ENCODE data around the gene PTPN14.

The PTPN14 gene

DNA sequence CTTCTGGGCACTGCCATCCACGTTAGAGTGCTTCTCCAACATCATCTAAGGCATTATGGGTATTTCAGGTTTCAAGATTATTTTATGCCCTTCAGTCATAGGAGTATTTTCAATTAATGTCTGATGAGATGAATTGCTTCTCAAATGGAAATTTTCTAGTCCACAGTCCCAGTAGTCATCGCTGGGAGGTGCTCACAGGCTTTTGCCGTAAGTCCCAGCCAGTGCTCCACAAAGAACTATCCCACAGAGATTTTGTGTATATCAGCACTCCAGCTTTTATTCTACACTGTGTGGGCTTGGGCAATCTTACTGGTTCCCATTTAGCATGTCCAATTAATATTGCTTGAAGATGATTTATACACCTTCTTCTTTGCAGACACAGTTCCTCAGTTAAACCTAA, 209.5 kb downstream of the PTPN14 start:
- TF ChIP-seq GATA1 (IDR thresholded peaks at IDR 0.05; ENCODE audit: low read depth, low read length), result no peak
- DNase-seq, result peak in 1 of 2 experiments; percentile 2

DNA sequence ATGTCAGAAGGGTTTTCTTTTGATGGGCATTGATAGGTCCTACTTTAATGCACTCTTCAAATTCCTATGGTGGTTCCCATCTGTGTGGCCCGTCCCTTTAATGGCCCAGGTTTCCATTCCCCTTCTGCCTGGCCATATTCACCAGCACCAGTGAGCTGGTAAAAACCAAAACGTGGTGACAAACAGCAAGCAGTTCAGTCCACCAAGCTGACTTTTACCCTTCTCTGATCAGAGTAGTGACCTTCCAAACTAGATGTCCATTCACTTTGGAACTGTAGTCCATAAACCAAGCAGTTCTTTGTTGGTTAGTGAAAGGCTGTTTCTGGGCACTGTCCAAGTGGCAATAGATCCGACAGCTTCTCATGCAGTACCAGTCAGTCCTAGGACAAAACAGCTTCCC, 209.9 kb downstream of the PTPN14 start:
- DNase-seq, result no peak
- TF ChIP-seq GATA1 (IDR thresholded peaks at IDR 0.05; ENCODE audit: low read depth, low read length), result no peak
- TF ChIP-seq POLR2A (IDR thresholded peaks at IDR 0.05; ENCODE audit: low read length), result no peak

DNA sequence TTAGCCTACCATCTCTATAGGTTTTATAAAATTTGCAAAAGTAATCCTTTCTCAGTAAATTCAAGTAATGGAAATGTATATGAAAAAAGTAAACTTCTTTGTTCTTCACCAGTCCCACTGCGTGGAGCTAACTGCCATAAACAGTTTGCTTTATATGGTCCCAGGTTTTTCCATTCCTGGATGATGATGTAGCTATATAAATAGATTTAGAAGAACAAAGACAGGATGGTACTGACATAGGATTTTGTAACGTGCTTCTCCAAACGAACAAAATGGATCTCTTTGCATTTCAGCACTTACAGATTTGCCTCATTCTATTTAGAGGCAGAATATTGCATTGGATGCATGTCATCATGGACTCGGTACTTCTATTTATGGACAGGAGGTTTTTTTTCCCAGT, 213.2 kb downstream of the PTPN14 start:
- no peak for DNase-seq
- no peak for TF ChIP-seq GATA1 (IDR thresholded peaks at IDR 0.05; ENCODE audit: low read depth, low read length)
- TF ChIP-seq POLR2A (IDR thresholded peaks at IDR 0.05; ENCODE audit: low read length), result no peak

GRCh38 chr1:214337511-214337910, 213.9 kb downstream of the PTPN14 start:
- DNase-seq, result no peak
- TF ChIP-seq POLR2A (IDR thresholded peaks at IDR 0.05; ENCODE audit: low read length) (no peak), GATA1 (IDR thresholded peaks at IDR 0.05; ENCODE audit: low read depth, low read length) (no peak)

GRCh38 chr1:214337015-214337414, 214.4 kb downstream of the PTPN14 start:
- no peak for DNase-seq

GRCh38 chr1:214335567-214335966, 215.8 kb downstream of the PTPN14 start:
- no peak for DNase-seq
- TF ChIP-seq POLR2A (IDR thresholded peaks at IDR 0.05; ENCODE audit: low read length) (no peak), GATA1 (IDR thresholded peaks at IDR 0.05; ENCODE audit: low read depth, low read length) (no peak)

More at GRCh38 chr1:214337015-214337414, 214.4 kb downstream of the PTPN14 start:
- TF ChIP-seq POLR2A (IDR thresholded peaks at IDR 0.05; ENCODE audit: low read length) (no peak), GATA1 (IDR thresholded peaks at IDR 0.05; ENCODE audit: low read depth, low read length) (no peak)

DNA sequence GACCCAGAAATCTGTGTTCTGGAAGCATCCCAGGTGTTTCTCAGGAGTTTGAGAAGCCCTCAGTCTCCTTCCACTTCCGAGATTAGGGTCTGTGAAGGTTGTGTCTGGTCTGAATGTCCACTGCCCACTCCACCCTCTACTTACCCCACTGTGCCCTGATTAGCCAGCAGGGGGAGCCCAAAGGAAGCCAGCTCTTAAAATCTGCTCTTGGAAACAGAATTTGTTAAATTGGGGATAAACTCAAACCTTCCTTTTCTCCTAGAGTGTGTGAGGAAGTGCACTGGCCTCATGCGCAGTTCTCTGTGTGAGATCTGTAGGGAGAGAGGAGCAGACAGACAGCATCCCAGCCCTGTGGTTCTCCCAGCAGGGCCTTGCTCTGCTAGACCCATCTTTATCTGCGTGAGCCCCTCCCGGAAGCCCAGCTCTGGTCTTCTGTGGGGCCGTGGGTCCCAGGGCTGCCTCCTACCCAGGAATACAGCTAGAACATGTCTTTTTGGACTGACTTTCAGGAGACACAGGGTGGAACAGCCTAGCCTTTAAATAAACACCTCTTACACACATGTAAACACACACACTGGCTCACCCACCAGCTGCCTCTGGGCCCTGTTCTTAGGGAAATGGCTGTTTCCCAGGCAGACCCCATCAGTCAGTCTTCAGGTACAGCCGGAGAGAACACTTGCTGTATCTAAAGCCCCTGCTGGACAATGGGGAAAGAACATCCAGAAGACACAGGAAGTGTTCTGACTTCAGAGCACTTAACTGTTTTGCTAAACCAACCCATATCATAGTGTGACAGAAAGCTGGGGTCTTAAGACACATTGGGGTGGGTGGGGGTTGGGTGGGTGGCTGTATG, 218.2 kb downstream of the PTPN14 start:
- peak; percentile 32 to 63 for DNase-seq
- TF ChIP-seq POLR2A (IDR thresholded peaks at IDR 0.05; ENCODE audit: low read length) (no peak), GATA1 (IDR thresholded peaks at IDR 0.05; ENCODE audit: low read depth, low read length) (no peak)

DNA sequence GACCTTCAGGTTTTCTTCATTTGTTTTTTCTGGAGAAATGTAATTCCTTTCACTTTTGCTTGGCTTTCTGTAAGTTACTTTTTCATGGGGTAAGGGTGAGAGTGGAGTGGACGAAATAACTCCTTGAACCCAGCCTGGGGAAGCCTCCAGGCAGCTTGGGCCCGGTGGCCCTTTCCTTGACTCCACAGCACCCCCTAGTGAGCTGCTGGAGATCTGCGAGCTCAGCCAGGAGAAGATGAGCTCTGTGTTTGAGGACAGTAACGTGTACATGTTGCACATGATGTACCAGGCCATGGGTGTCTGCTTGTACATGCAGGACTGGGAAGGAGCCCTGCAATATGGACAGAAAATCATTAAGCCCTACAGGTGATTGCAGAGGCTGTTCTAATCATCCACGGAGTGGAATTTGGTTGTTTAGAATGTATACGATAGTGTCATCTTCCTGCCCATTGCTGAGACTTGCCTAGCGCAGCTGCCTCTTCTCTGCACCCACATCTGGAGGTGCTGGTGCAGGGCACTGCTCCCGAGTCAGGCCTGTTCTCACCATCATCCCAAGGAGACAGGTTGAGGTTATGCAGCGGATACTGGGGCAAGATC, 219.5 kb downstream of the PTPN14 start:
- TF ChIP-seq POLR2A (IDR thresholded peaks at IDR 0.05; ENCODE audit: low read length), result no peak
- TF ChIP-seq GATA1 (IDR thresholded peaks at IDR 0.05; ENCODE audit: low read depth, low read length), result no peak
- DNase-seq, result peak; percentile 52 to 68

DNA sequence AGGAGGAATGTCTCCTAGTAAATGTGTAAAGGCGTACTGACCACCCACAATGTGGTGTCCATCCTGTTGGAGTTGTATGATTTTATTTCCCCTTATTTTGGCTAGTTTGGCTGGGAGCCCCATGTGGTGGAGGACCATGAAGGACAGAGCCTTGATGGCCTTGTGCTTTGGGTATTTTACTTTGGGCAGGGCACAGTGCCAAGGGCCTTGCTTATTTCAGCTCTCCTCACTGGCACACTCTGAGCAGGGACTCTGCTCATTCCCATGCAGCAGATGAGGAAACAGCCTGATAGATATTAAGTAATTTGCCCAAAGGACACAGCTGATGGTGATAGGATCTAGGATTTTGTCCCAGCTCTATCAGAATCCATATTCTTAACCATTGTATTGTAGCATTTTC, 220.2 kb downstream of the PTPN14 start:
- no peak for DNase-seq
- no peak for TF ChIP-seq POLR2A (IDR thresholded peaks at IDR 0.05; ENCODE audit: low read length)
- TF ChIP-seq GATA1 (IDR thresholded peaks at IDR 0.05; ENCODE audit: low read depth, low read length), result no peak

DNA sequence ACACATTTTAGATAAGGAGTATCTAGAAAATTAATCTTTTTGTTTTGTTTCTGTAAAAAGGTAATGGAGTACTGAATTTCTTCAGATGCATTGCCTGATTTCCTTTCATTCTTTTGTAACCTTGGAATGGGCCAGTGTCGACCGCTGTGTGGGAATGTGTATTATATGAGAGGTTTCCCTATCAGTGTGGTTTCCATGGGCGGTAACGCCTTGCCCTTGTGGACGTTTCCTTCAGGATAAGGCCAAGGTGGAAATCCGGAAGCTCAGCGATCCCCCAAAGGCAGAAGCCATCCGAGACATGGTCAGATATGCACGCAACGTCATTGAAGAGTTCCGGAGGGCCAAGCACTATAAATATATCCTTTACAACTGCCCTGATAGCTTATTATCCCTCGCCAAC, 220.7 kb downstream of the PTPN14 start:
- TF ChIP-seq GATA1 (IDR thresholded peaks at IDR 0.05; ENCODE audit: low read depth, low read length) (no peak), POLR2A (IDR thresholded peaks at IDR 0.05; ENCODE audit: low read length) (no peak)
- no peak for DNase-seq

GRCh38 chr1:214330222-214330621, 221.2 kb downstream of the PTPN14 start:
- TF ChIP-seq GATA1 (IDR thresholded peaks at IDR 0.05; ENCODE audit: low read depth, low read length) (no peak), POLR2A (IDR thresholded peaks at IDR 0.05; ENCODE audit: low read length) (no peak)
- no peak for DNase-seq

DNA sequence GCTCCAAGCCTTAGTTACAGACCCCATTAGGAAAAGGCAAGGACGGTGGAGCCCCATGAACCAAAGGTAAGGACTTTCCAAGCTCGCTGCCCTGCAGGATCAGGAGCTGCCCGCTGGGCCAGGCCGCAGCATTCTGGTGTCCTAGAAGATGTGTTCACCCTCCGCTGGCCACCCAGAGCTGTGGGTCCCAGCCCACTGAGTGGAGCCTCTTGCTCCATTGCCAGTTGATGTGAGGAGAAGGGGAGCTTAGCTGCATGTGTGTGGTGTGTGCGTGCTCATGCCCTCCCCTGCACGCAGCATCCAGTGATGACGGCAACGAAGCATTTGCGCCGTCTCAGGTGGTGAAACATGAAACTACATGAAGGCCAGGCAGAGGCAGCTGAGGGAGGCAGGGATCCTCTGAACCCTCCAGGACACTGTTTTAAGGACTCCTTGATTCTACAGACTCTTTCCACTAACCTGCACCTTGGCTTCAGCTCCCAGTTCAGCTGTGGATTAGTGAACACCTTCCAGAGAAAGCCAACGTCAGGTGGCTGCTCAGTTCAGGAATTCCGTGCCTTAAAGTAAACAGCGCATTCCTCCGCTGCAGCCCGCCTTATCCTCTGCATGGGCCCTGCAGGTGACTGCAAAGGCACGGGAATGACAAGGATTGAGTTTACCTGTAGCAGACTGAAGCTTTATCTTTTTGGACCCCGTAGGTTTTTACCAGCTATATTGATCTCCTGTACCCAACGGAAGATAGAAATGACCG, 221.8 kb downstream of the PTPN14 start:
- no peak for DNase-seq
- TF ChIP-seq POLR2A (IDR thresholded peaks at IDR 0.05; ENCODE audit: low read length), result no peak
- TF ChIP-seq GATA1 (IDR thresholded peaks at IDR 0.05; ENCODE audit: low read depth, low read length), result no peak

DNA sequence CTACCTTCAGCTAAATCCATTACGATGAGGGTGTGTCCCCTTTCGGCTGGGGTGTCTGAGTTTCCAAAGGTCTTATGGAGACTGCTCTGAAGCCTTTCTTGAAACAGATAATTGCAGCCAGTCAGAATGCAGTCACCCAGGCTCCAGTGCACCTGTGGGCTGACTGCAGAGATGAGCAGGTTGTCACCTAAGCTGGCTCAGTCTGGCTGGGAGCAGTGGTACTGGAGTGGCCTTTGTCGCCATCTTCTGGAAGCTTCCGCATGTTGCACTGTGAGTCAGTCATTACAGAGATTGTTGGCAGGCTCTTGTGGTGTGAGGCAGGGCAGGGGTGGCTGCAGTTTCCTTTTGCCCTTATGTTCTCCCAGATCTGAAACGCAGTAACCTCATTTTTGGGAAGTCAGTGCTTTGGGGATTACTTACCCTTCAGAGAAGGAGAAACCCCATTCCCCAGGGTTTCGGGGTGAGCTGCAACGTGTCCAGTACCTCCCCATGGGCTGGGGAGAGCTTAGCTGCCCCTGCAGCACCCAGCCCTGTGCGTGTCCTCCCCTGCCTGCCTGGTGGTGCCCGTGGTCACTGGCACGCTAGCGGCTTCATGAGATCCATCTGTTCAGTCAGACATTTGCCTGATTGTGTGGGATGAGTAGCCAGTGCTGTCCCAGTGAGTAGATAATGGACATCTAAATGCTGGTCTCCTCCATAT, 222.5 kb downstream of the PTPN14 start:
- DNase-seq, result peak; percentile 61 to 79
- no peak for TF ChIP-seq POLR2A (IDR thresholded peaks at IDR 0.05; ENCODE audit: low read length)
- TF ChIP-seq GATA1 (IDR thresholded peaks at IDR 0.05; ENCODE audit: low read depth, low read length), result no peak

DNA sequence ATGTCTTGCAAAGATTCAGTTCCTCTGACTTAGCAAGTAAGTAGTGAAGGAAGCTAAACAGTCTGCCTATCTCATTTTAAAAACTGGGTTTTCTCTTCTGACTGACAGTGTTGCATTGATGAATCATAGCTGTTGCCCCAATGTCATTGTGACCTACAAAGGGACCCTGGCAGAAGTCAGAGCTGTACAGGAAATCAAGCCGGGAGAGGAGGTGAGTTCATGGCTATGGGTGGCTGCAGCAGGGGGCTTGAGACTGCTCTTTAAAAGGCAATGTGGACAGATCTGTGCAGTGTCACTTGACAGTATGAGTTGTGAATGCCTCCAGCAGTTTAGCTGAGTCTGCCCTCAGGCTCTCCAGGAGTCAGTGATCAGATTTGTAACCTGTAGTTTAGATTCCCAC, 223.9 kb downstream of the PTPN14 start:
- TF ChIP-seq GATA1 (IDR thresholded peaks at IDR 0.05; ENCODE audit: low read depth, low read length) (no peak), POLR2A (IDR thresholded peaks at IDR 0.05; ENCODE audit: low read length) (no peak)
- DNase-seq, result no peak
